GM12872 (cell line): ENCODE measurements around the gene LRFN2.

Source experiments
- CTCF ChIP-seq: IDR thresholded peaks from 3 replicates; pipeline ENCODE4 v1.5.1; 2011; ENCODE audit warnings: low read depth, mild to moderate bottlenecking, low read length, moderate library complexity; ENCODE audit not compliant: insufficient read depth

Gene LRFN2

GRCh38 chr6:40444811-40445210 lies 142.4 kb downstream of the LRFN2 start:
- TF ChIP-seq CTCF: no peak

GRCh38 chr6:40444312-40444711 lies 142.9 kb downstream of the LRFN2 start:
- TF ChIP-seq CTCF: no peak

GRCh38 chr6:40443842-40444241 lies 143.3 kb downstream of the LRFN2 start:
- no peak for TF ChIP-seq CTCF

GRCh38 chr6:40442591-40442990 lies 144.6 kb downstream of the LRFN2 start:
- no peak for TF ChIP-seq CTCF

- TF ChIP-seq CTCF: no peak
These were observed 146.0 kb downstream of the LRFN2 start for GRCh38 chr6:40441150-40441549.

GRCh38 chr6:40440053-40440452 lies 147.1 kb downstream of the LRFN2 start:
- no peak for TF ChIP-seq CTCF

GRCh38 chr6:40439026-40439800 lies 148.0 kb downstream of the LRFN2 start:
- TF ChIP-seq CTCF: no peak
